ENCODE measurements around the gene MAD2L2.
A peak's percentile ranks its signal among the peaks of the same experiment; 100 is the strongest.
"Not testable (repeated sequence)": the region's sequence is repeated elsewhere in the genome, so short reads cannot be mapped to it uniquely, and the experiment has no call there.

The MAD2L2 gene

GRCh38 chr1:11645670-11646265 lies 35.2 kb downstream of the MAD2L2 start:
- TF ChIP-seq CTCF (IDR thresholded peaks at IDR 0.05; ENCODE audit: low read depth, low read length, missing control alignments): peak; percentile 88
- H3K4me3 ChIP-seq (ENCODE audit: low read depth, low read length): no peak overlapping the region
- H3K27me3 ChIP-seq (replicated peaks): peaks cover 15% of the 10 kb centered on the region
- H3K27ac ChIP-seq: no peak overlapping the region
- peak; percentile 60 for DNase-seq
- in situ Hi-C loops (cut with HindIII; ENCODE audit: low pct_ligation_motif_present, low sequenced_read_pairs): loop anchor here (25.0 kb wide), 1 partner anchor 408 kb away; no protein-coding TSS in a partner anchor
- no peaks in the 10 kb centered on the region for H3K36me3 ChIP-seq (replicated peaks)

GRCh38 chr1:11645270-11645669 lies 35.7 kb downstream of the MAD2L2 start:
- TF ChIP-seq CTCF (IDR thresholded peaks at IDR 0.05; ENCODE audit: low read depth, low read length, missing control alignments): no peak
- no peak for DNase-seq
- H3K36me3 ChIP-seq (replicated peaks): no peaks in the 10 kb centered on the region
- in situ Hi-C loops (cut with HindIII; ENCODE audit: low pct_ligation_motif_present, low sequenced_read_pairs): loop anchor here (25.0 kb wide), 1 partner anchor 408 kb away; no protein-coding TSS in a partner anchor
- peaks cover 15% of the 10 kb centered on the region for H3K27me3 ChIP-seq (replicated peaks)
- no peak overlapping the region for H3K27ac ChIP-seq
- no peak overlapping the region for H3K4me3 ChIP-seq (ENCODE audit: low read depth, low read length)

GRCh38 chr1:11643782-11644181 lies 37.2 kb downstream of the MAD2L2 start:
- DNase-seq: no peak
- TF ChIP-seq CTCF (IDR thresholded peaks at IDR 0.05; ENCODE audit: low read depth, low read length, missing control alignments): no peak
- in situ Hi-C loops (cut with HindIII; ENCODE audit: low pct_ligation_motif_present, low sequenced_read_pairs): loop anchor here (25.0 kb wide), 1 partner anchor 406 kb away; no protein-coding TSS in a partner anchor
- H3K27ac ChIP-seq: no peak overlapping the region
- H3K36me3 ChIP-seq (replicated peaks): no peaks in the 10 kb centered on the region
- H3K27me3 ChIP-seq (replicated peaks): peaks cover 5% of the 10 kb centered on the region
- no peak overlapping the region for H3K4me3 ChIP-seq (ENCODE audit: low read depth, low read length)

GRCh38 chr1:11642418-11643017 lies 38.4 kb downstream of the MAD2L2 start:
- peak; percentile 76 for DNase-seq
- H3K27ac ChIP-seq; H3K36me3 ChIP-seq (replicated peaks); H3K27me3 ChIP-seq (replicated peaks); H3K4me3 ChIP-seq (ENCODE audit: low read depth, low read length): not testable (repeated sequence)
- in situ Hi-C loops (cut with HindIII; ENCODE audit: low pct_ligation_motif_present, low sequenced_read_pairs): loop anchor here (25.0 kb wide), 1 partner anchor 405 kb away; no protein-coding TSS in a partner anchor
- peak; percentile 97 for TF ChIP-seq CTCF (IDR thresholded peaks at IDR 0.05; ENCODE audit: low read depth, low read length, missing control alignments)

GRCh38 chr1:11641776-11642305 lies 39.1 kb downstream of the MAD2L2 start:
- in situ Hi-C loops (cut with HindIII; ENCODE audit: low pct_ligation_motif_present, low sequenced_read_pairs): loop anchor here (25.0 kb wide), 1 partner anchor 405 kb away; no protein-coding TSS in a partner anchor
- Histone ChIP-seq H3K4me3 (ENCODE audit: low read depth, low read length) (no peak overlapping the region), H3K27me3 (replicated peaks) (no peaks in the 10 kb centered on the region), H3K27ac (no peak overlapping the region), H3K36me3 (replicated peaks) (no peaks in the 10 kb centered on the region)
- DNase-seq: no peak
- TF ChIP-seq CTCF (IDR thresholded peaks at IDR 0.05; ENCODE audit: low read depth, low read length, missing control alignments): no peak
